Motor neuron (in vitro differentiated cells): ENCODE measurements around the gene ABCA13. TPM values are rescaled to one million over a fixed set of nuclear protein-coding genes. Genes with fewer than 3 reads are reported as not detected.
A peak's percentile ranks its signal among the peaks of the same experiment; 100 is the strongest.

Experiments used
- ATAC-seq, 8 experiments: fragments of 200-7000 bp; cut with Tn5 transposase; replicated peaks in 6 of 8; 2 replicates each; pipeline ENCODE4 v1.8.0; 2021; ENCODE audit warnings: mild to moderate bottlenecking in 8 of 8, moderate library complexity in 8 of 8
- H3K27ac ChIP-seq, 2 donors: fragments of 250-450 bp; sonication (Bioruptor Pico); 2 replicates each; pipeline ENCODE4 v1.9.0; 2021; ENCODE audit warnings: antibody characterized with exemption in 2 of 2, mild to moderate bottlenecking in 2 of 2, moderate library complexity in 1 of 2
- H3K4me1 ChIP-seq, 2 donors: fragments of 250-450 bp; sonication (Bioruptor Pico); replicated peaks in 1 of 2; 2 replicates each; pipeline ENCODE4 v1.6.1; 2021; ENCODE audit warnings: antibody characterized with exemption in 2 of 2, mild to moderate bottlenecking in 2 of 2, moderate library complexity in 1 of 2
- H3K4me3 ChIP-seq, 5 donors: fragments of 250-450 bp; sonication (Bioruptor Pico); 2 replicates each; pipeline ENCODE4 v1.9.0; 2021; ENCODE audit warnings: antibody characterized with exemption in 5 of 5, mild to moderate bottlenecking in 5 of 5, moderate library complexity in 4 of 5
- WGBS, 10 experiments: fragments of 450-650 bp; shearing (Covaris generic); methylation state at CpG; one replicate each; pipeline ENCODE4 v1.0.0; 2022; 5-methylcytosine and 5-hydroxymethylcytosine counted together
- in situ Hi-C, 9 experiments: fragments of 400-800 bp; cut with MboI; loops; one replicate each; pipeline ENCODE4 v1.15.0; 2021; ENCODE audit warnings: low sequenced_read_pairs in 9 of 9, low pct_unique_long_range_greater_than_20kb in 2 of 9; ENCODE audit not compliant: unreplicated experiment in 9 of 9
- total RNA-seq, 8 experiments: library from RNA; unstranded; fragments of 300-600 nt; gene quantifications; 2 replicates each; pipeline versions ENCODE4 v1.2.3 to v1.2.4, GENCODE V29; 2022

Gene ABCA13
- total RNA-seq, 8 experiments from 2014 or later = 0.16 to 89.0 (median 1.0) TPM

GRCh38 chr7:48321319-48322010, 150.2 kb downstream of the ABCA13 start:
- Histone ChIP-seq H3K27ac (no peak overlapping the region), H3K4me3 (no peak overlapping the region), H3K4me1 (no peaks in the 10 kb centered on the region)
- in situ Hi-C loops = loop anchor here in 1 of 9 experiments (25.0 kb wide), 1 partner anchor 1541 kb away; no protein-coding TSS in a partner anchor
- 33 to 100% (median 70%) methylated on average over 2 to 5 of the region's 8 CpGs; no CpG with 5 or more reads in 7 of the 10 experiments for WGBS, 10 experiments
- no peak for ATAC-seq

- ATAC-seq = peak in 4 of 8 experiments; percentile 54 to 84 (median 70)
- no peaks in the 10 kb centered on the region for H3K4me1 ChIP-seq
- WGBS, 10 experiments = 20 to 83% (median 72%) methylated on average over 1 to 5 of the region's 5 CpGs; no CpG with 5 or more reads in 2 of the 10 experiments
- no peak overlapping the region for H3K27ac ChIP-seq
- no peak overlapping the region for H3K4me3 ChIP-seq
- in situ Hi-C loops = no loop called here
These were observed 165.9 kb downstream of the ABCA13 start for GRCh38 chr7:48337012-48337621.

DNA sequence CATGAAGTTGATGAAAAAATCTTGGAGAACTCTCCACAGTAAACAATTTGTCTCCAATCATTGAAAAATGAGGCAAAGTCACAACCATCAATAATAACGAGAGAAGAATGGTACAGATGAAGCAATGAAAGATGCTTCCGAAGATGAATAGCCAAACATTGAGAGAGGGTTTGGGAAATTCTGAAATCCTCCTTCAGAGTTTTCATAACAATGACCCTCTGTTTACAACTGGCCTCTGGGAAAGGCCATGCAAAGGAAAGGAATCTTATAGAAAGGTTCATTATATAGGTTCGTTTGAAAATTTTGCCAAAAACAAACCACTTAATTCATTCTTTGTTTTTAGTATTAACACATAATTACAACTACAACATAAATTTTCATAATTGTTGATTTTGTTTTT, 166.5 kb downstream of the ABCA13 start:
- no peak for ATAC-seq
- no peaks in the 10 kb centered on the region for H3K4me1 ChIP-seq
- H3K4me3 ChIP-seq = no peak overlapping the region
- 0 to 83% (median 37%) methylated on average over 1 to 3 of the region's 3 CpGs for WGBS, 10 experiments
- in situ Hi-C loops = no loop called here
- no peak overlapping the region for H3K27ac ChIP-seq

- 7 to 100% (median 82%) methylated on average over 1 to 4 of the region's 5 CpGs; no CpG with 5 or more reads in 1 of the 10 experiments for WGBS, 10 experiments
- ATAC-seq = peak in 2 of 8 experiments; percentile 54 to 61
- in situ Hi-C loops = no loop called here
These were observed 176.1 kb downstream of the ABCA13 start for GRCh38 chr7:48347230-48347825.

GRCh38 chr7:48350515-48350914, 179.3 kb downstream of the ABCA13 start:
- Histone ChIP-seq H3K4me1 (no peaks in the 10 kb centered on the region), H3K4me3 (no peak overlapping the region), H3K27ac (no peak overlapping the region)
- no peak for ATAC-seq
- in situ Hi-C loops = no loop called here
- WGBS, 10 experiments = 40 to 94% (median 85%) methylated on average over 1 to 7 of the region's 7 CpGs; no CpG with 5 or more reads in 1 of the 10 experiments

More at GRCh38 chr7:48347230-48347825, 176.1 kb downstream of the ABCA13 start:
- H3K4me3 ChIP-seq = no peak overlapping the region
- no peaks in the 10 kb centered on the region for H3K4me1 ChIP-seq
- no peak overlapping the region for H3K27ac ChIP-seq

GRCh38 chr7:48351900-48352299, 180.6 kb downstream of the ABCA13 start:
- Histone ChIP-seq H3K27ac (no peak overlapping the region), H3K4me1 (no peaks in the 10 kb centered on the region), H3K4me3 (no peak overlapping the region)
- 0 to 100% (median 85%) methylated on average over 1 to 7 of the region's 7 CpGs; no CpG with 5 or more reads in 4 of the 10 experiments for WGBS, 10 experiments
- ATAC-seq = peak in 2 of 8 experiments; percentile 34 to 58
- in situ Hi-C loops = no loop called here

GRCh38 chr7:48355346-48355745, 184.1 kb downstream of the ABCA13 start:
- in situ Hi-C loops = no loop called here
- H3K4me1 ChIP-seq = no peaks in the 10 kb centered on the region
- H3K27ac ChIP-seq = no peak overlapping the region
- H3K4me3 ChIP-seq = no peak overlapping the region
- WGBS, 10 experiments = 0 to 100% (median 68%) methylated on average over 1 to 3 of the region's 3 CpGs; no CpG with 5 or more reads in 2 of the 10 experiments
- ATAC-seq = no peak

- in situ Hi-C loops = no loop called here
- H3K27ac ChIP-seq = no peak overlapping the region
- 18 to 100% (median 91%) methylated on average over 3 to 6 of the region's 6 CpGs for WGBS, 10 experiments
- H3K4me3 ChIP-seq = no peak overlapping the region
- no peaks in the 10 kb centered on the region for H3K4me1 ChIP-seq
- ATAC-seq = no peak
These were observed 189.3 kb downstream of the ABCA13 start for GRCh38 chr7:48360574-48360973.

- H3K4me1 ChIP-seq = no peaks in the 10 kb centered on the region
- WGBS, 10 experiments = 23 to 100% (median 77%) methylated on average over 1 to 3 of the region's 3 CpGs
- no peak overlapping the region for H3K4me3 ChIP-seq
- in situ Hi-C loops = no loop called here
- ATAC-seq = no peak
- no peak overlapping the region for H3K27ac ChIP-seq
These were observed 191.9 kb downstream of the ABCA13 start for GRCh38 chr7:48363174-48363573.

GRCh38 chr7:48365010-48365409, 193.8 kb downstream of the ABCA13 start:
- in situ Hi-C loops = no loop called here
- ATAC-seq = peak in 2 of 8 experiments; percentile 19 to 71
- Histone ChIP-seq H3K27ac (no peak overlapping the region), H3K4me1 (no peaks in the 10 kb centered on the region), H3K4me3 (no peak overlapping the region)
- WGBS, 10 experiments = 0 to 100% (median 50%) methylated on average over 1 to 2 of the region's 2 CpGs; no CpG with 5 or more reads in 1 of the 10 experiments

DNA sequence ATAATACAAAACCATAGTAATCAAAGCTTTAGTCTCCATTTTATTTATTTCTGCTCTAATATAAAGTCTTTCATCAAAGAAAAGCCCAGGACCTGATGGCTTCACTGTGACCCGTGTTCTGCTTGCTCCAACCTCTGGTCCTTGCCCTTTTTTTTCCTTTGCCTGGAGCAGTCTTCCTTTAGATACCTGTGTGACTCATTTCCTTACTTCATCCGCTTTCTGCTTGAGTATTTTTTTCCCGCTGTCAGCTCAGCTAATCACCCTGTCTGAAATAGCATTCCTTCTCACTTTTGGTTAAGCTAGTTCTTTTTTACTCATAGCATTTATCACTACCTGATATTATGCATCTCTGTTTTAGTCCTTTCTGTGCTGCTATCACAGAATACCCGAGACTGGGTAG, 194.8 kb downstream of the ABCA13 start:
- Histone ChIP-seq H3K4me3 (no peak overlapping the region), H3K4me1 (no peaks in the 10 kb centered on the region), H3K27ac (no peak overlapping the region)
- 13 to 100% (median 84%) methylated on average over 1 to 4 of the region's 4 CpGs for WGBS, 10 experiments
- ATAC-seq = no peak
- in situ Hi-C loops = no loop called here

DNA sequence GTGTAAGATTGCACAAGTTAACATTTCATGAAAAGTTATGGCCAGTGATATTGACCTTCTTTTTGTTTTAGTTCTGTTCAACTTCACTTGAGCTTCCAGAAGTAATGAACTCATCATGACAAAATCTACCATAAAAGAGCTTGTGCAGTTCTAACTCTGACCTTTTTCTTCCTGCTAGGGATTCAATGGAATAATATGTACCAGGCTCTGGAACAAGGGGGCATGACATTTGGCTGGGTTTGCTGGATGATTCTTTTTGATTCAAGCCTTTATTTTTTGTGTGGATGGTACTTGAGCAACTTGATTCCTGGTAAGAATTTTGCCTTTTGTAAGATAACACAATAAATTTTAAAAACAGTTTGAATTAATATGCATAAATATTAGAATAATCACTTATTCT, 205.0 kb downstream of the ABCA13 start:
- no peak for ATAC-seq
- Histone ChIP-seq H3K4me3 (no peak overlapping the region), H3K4me1 (no peaks in the 10 kb centered on the region), H3K27ac (no peak overlapping the region)
- in situ Hi-C loops = no loop called here

GRCh38 chr7:48380921-48381320, 209.7 kb downstream of the ABCA13 start:
- no peak overlapping the region for H3K4me3 ChIP-seq
- H3K27ac ChIP-seq = no peak overlapping the region
- peak in 1 of 8 experiments; percentile 18 for ATAC-seq
- in situ Hi-C loops = no loop called here
- 0 to 100% (median 60%) methylated on average over 1 of the region's 1 CpG; no CpG with 5 or more reads in 5 of the 10 experiments for WGBS, 10 experiments
- H3K4me1 ChIP-seq = no peaks in the 10 kb centered on the region
